HepG2 (cell line): ENCODE results near the gene MRI1. TPM values are rescaled to one million over a fixed set of nuclear protein-coding genes. Genes with fewer than 3 reads are reported as not detected.

ENCODE experiments used
- ATAC-seq: fragments of 200-7000 bp; cut with Tn5 transposase; 3 replicates; pipeline ENCODE4 v1.9.1; 2020; ENCODE audit warnings: mild to moderate bottlenecking, moderate library complexity
- BruUV-seq: library from RNA; stranded (reverse); fragments of 400-500 nt; replicated peaks from 2 replicates; lab custom pipeline; 2021; lab: Mats Ljungman, UMichigan
- CTCF ChIA-PET: fragments of 300-600 bp; formaldehyde crosslinking; extraction: SDS; loops from one replicate; lab custom pipeline; 2021; ENCODE audit warnings: low total read pairs, inconsistent platforms, low intra/inter-chr PET ratio; lab: Yijun Ruan, JAX
- POLR2A ChIA-PET: fragments of 350-600 bp; sonication (Branson Sonifier 250); formaldehyde crosslinking; loops from one replicate; lab custom pipeline; 2020; ENCODE audit warnings: antibody characterized with exemption, inconsistent platforms; lab: Yijun Ruan, JAX
- DNase-seq: peaks from one replicate; pipeline ENCODE4 v3.0.0-alpha.2; 2015; ENCODE audit warnings: low spot score
- FAIRE-seq: peaks from 3 replicates; lab custom pipeline; 2011; peaks lifted over from hg19 to GRCh38; lab: Jason Lieb, UNC
- H2AFZ ChIP-seq: one replicate; pipeline ENCODE4 v1.6.1; 2011; ENCODE audit warnings: low read length, inconsistent platforms
- H3K27ac ChIP-seq: fragments of 300-600 bp; 3 replicates; pipeline ENCODE4 v1.8.0; 2011; ENCODE audit warnings: mixed run types, mild to moderate bottlenecking, mixed read lengths, low read length, inconsistent platforms; ENCODE audit not compliant: insufficient read depth; ENCODE audit errors: extremely low read length
- H3K27me3 ChIP-seq, 2 experiments: fragments of 200-600 bp in 1 of 2; 2 replicates in 1 of 2; 3 replicates in 1 of 2; pipeline versions ENCODE4 v1.6.0 to v1.8.0; 2011; ENCODE audit warnings: low read length in 2 of 2, mild to moderate bottlenecking in 2 of 2, moderate library complexity in 2 of 2, inconsistent platforms in 1 of 2; ENCODE audit not compliant: insufficient read depth in 2 of 2, control insufficient read depth in 1 of 2
- H3K36me3 ChIP-seq, 2 experiments: fragments of 200-600 bp in 1 of 2; replicated peaks in 1 of 2; 2 replicates in 1 of 2; 3 replicates in 1 of 2; pipeline versions ENCODE4 v1.5.1 to v1.8.0; 2011; ENCODE audit warnings: low read length in 2 of 2, inconsistent platforms in 1 of 2; ENCODE audit not compliant: insufficient read depth in 2 of 2, control insufficient read depth in 1 of 2
- H3K4me1 ChIP-seq: 2 replicates; pipeline ENCODE4 v1.5.1; 2012; ENCODE audit warnings: low read length, inconsistent platforms; ENCODE audit not compliant: insufficient read depth
- H3K4me2 ChIP-seq: 2 replicates; pipeline ENCODE4 v1.6.0; 2011; ENCODE audit warnings: low read depth, low read length, inconsistent platforms
- H3K4me3 ChIP-seq, 3 experiments: fragments of 200-600 bp in 1 of 3; sonication (generic), shearing (Covaris generic) in 1 of 3; replicated peaks in 1 of 3; 2 replicates each; pipeline ENCODE4 v1.5.1; 2011 to 2016; ENCODE audit warnings: low read length in 3 of 3, inconsistent platforms in 2 of 3, low read depth in 2 of 3, mild to moderate bottlenecking in 2 of 3, control low read depth in 1 of 3, mixed read lengths in 1 of 3; ENCODE audit not compliant: insufficient read depth in 1 of 3
- H3K79me2 ChIP-seq: one replicate; pipeline ENCODE4 v1.6.1; 2011; ENCODE audit warnings: low read length, inconsistent platforms; ENCODE audit not compliant: insufficient read depth
- H3K9ac ChIP-seq: 2 replicates; pipeline ENCODE4 v1.6.0; 2011; ENCODE audit warnings: mild to moderate bottlenecking, low read depth, low read length, inconsistent platforms; ENCODE audit not compliant: insufficient read depth
- H3K9me3 ChIP-seq: 2 replicates; pipeline ENCODE4 v1.5.1; 2012; ENCODE audit warnings: mild to moderate bottlenecking, low read length
- H4K20me1 ChIP-seq: 2 replicates; pipeline ENCODE4 v1.6.0; 2011; ENCODE audit warnings: inconsistent platforms, mild to moderate bottlenecking, low read length, moderate library complexity; ENCODE audit not compliant: insufficient read depth
- ATM ChIP-seq: fragments of 450-650 bp; IDR thresholded peaks from 2 replicates; pipeline ENCODE4 v1.7.1; 2017; ENCODE audit warnings: mild to moderate bottlenecking, borderline replicate concordance
- BRCA1 ChIP-seq: sonication (generic); formaldehyde crosslinking; IDR thresholded peaks from 2 replicates; pipeline ENCODE4 v1.4.0; 2020; ENCODE audit warnings: missing genetic modification reagents
- FIP1L1 ChIP-seq: fragments of 200-400 bp; formaldehyde crosslinking; IDR thresholded peaks from 2 replicates; pipeline ENCODE4 v1.6.1; 2018; ENCODE audit warnings: low read depth, mild to moderate bottlenecking, low read length, moderate library complexity, borderline replicate concordance; ENCODE audit not compliant: insufficient read depth
- HMGA1 ChIP-seq: sonication (generic); formaldehyde crosslinking; conservative IDR thresholded peaks from 2 replicates; pipeline ENCODE4 v1.4.0; 2020; ENCODE audit warnings: missing genetic modification reagents
- MTA1 ChIP-seq: sonication (generic); formaldehyde crosslinking; IDR thresholded peaks from 2 replicates; pipeline ENCODE4 v1.4.0; 2020; ENCODE audit warnings: missing genetic modification reagents, mild to moderate bottlenecking, borderline replicate concordance
- NCOA2 ChIP-seq: sonication (generic); formaldehyde crosslinking; IDR thresholded peaks from 2 replicates; pipeline ENCODE4 v1.8.0; 2022; ENCODE audit warnings: inconsistent platforms
- NCOA5 ChIP-seq: sonication (generic); formaldehyde crosslinking; IDR thresholded peaks from 2 replicates; pipeline ENCODE4 v1.4.0; 2020; ENCODE audit warnings: missing genetic modification reagents
- PTBP1 ChIP-seq: fragments of 200-400 bp; formaldehyde crosslinking; IDR thresholded peaks from 2 replicates; pipeline ENCODE4 v1.6.1; 2018; ENCODE audit warnings: low read length, low read depth; ENCODE audit not compliant: poor library complexity, severe bottlenecking
- RARA ChIP-seq: IDR thresholded peaks from 2 replicates; pipeline ENCODE4 v1.6.1; 2016; ENCODE audit warnings: missing genetic modification reagents, missing compliant biosample characterization
- SIX1 ChIP-seq: sonication (generic); formaldehyde crosslinking; IDR thresholded peaks from 2 replicates; pipeline ENCODE4 v1.4.0; 2020; ENCODE audit warnings: missing genetic modification reagents, borderline replicate concordance
- SNAI1 ChIP-seq: sonication (generic); formaldehyde crosslinking; IDR thresholded peaks from 2 replicates; pipeline ENCODE4 v1.5.0; 2020; ENCODE audit warnings: mild to moderate bottlenecking, missing genetic modification reagents, borderline replicate concordance
- TBP ChIP-seq: sonication (generic); formaldehyde crosslinking; IDR thresholded peaks from 2 replicates; pipeline ENCODE4 v1.5.0; 2020; ENCODE audit warnings: missing genetic modification reagents
- WIZ ChIP-seq: sonication (generic); formaldehyde crosslinking; IDR thresholded peaks from 2 replicates; pipeline ENCODE4 v1.5.1; 2020; ENCODE audit warnings: mild to moderate bottlenecking, missing genetic modification reagents
- ZMAT3 ChIP-seq: sonication (generic); formaldehyde crosslinking; conservative IDR thresholded peaks from 2 replicates; pipeline ENCODE4 v1.7.0; 2021; ENCODE audit warnings: missing genetic modification reagents
- ZNF350 ChIP-seq: sonication (generic); formaldehyde crosslinking; IDR thresholded peaks from 2 replicates; pipeline ENCODE4 v1.4.0; 2020; ENCODE audit warnings: mild to moderate bottlenecking, low read depth, missing genetic modification reagents, borderline replicate concordance
- WGBS: methylation state at CpG from one replicate; pipeline ENCODE4 v1.1.6; 2017; ENCODE audit warnings: low lambda C conversion rate; 5-methylcytosine and 5-hydroxymethylcytosine counted together
- in situ Hi-C: cut with HindIII; loops from 2 replicates; pipeline ENCODE4 v1.10.0; 2017; ENCODE audit warnings: low pct_unique_long_range_greater_than_20kb; ENCODE audit not compliant: extremely low pct_ligation_motif_present
- intact Hi-C: fragments of 100-400 bp; cut with micrococcal nuclease; formaldehyde crosslinking; loops from one replicate; pipeline ENCODE4 v1.10.0; 2022; ENCODE audit not compliant: unreplicated experiment
- polyA plus RNA-seq, 8 experiments: library from polyadenylated mRNA; depleted of rRNA in 3 of 8; stranded (reverse) in 7 of 8; unstranded in 1 of 8; fragments of >200 nt; fragmentation: Illumina TruSeq in 4 of 8; extraction: Trizol in 4 of 8; gene quantifications; 2 replicates each; pipeline versions ENCODE4 v1.2.1 to v1.2.3, GENCODE V29; 2011 to 2016; ENCODE audit warnings: low read depth in 4 of 8, missing spikeins in 1 of 8, mixed read lengths in 1 of 8; ENCODE audit not compliant: insufficient read depth in 1 of 8
- total RNA-seq, 5 experiments: library from RNA; depleted of rRNA; stranded (reverse); fragments of >200 nt; fragmentation: Illumina TruSeq; extraction: Trizol; gene quantifications; 2 replicates each; pipeline ENCODE4 v1.2.3, GENCODE V29; 2016; ENCODE audit warnings: low read depth in 1 of 5
- TF ChIP-seq, protein P1 (sequence below): sonication (generic); formaldehyde crosslinking; conservative IDR thresholded peaks from 2 replicates; pipeline ENCODE4 v1.8.0; 2022; ENCODE audit warnings: mild to moderate bottlenecking, moderate library complexity, missing genetic modification reagents
- TF ChIP-seq, protein P2 (sequence below): IDR thresholded peaks from 2 replicates; pipeline ENCODE4 v1.6.1; 2016; ENCODE audit warnings: missing biosample characterization, missing genetic modification reagents, low read depth
- TF ChIP-seq, protein P3 (sequence below): sonication (generic); formaldehyde crosslinking; IDR thresholded peaks from 2 replicates; pipeline ENCODE4 v1.8.0; 2022; ENCODE audit warnings: missing genetic modification reagents, mild to moderate bottlenecking, inconsistent platforms, borderline replicate concordance

MRI1 gene
- total and polyA plus RNA-seq, 2 of the 13 experiments (the other 11 are each of a cell fraction or from before 2014, with no cell fraction given), result 20.1 to 20.6 TPM

DNA sequence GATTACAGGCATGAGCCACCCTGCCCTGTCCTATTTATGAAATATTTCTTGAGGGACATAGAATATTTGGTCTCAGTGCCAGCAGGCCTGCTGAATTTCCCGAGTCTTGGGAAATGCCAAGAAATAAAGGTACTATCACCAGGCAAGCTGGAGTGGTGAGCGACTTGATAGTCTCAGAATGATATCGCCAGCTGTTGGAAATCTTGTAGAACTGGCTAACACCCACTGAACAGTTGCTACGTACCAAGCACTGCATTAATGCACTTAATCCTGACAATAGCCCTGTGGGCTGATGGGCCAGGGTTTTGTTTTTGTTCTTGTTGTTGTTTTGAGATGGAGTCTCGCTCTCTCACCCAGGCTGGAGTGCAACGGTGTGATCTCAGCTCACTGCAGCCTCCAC lies 42.2 kb upstream of the MRI1 start:
- Histone ChIP-seq H2AFZ (no peak overlapping the region), H3K9ac (no peak overlapping the region), H3K79me2 (no peaks in the 10 kb centered on the region), H3K4me2 (no peak overlapping the region), H3K4me1 (0 out of 2 replicates have a peak, but pooled peaks cover 6% of the 10 kb centered on the region), H3K4me3 (no peak overlapping the region), H4K20me1 (no peaks in the 10 kb centered on the region), H3K36me3 (no peaks in the 10 kb centered on the region), H3K27me3 (peaks cover 0 to 9% of the 10 kb centered on the region in 2 experiments; a peak in 1 of 5 replicates), H3K27ac (no peak overlapping the region), H3K9me3 (no peaks in the 10 kb centered on the region)
- DNase-seq (no peak), ATAC-seq (no peak), FAIRE-seq (no peak)
- CTCF ChIA-PET, result no interaction called here
- no peak for TF ChIP-seq MTA1 (CRISPR knock-in tag)
- TF ChIP-seq ATM, result no peak
- TF ChIP-seq RARA (CRISPR knock-in tag), result no peak
- no peak for TF ChIP-seq PTBP1
- TF ChIP-seq TBP (CRISPR knock-in tag), result no peak
- TF ChIP-seq SIX1 (CRISPR knock-in tag), result no peak
- no peak for TF ChIP-seq HMGA1 (CRISPR knock-in tag)
- no peak for TF ChIP-seq ZMAT3
- TF ChIP-seq FIP1L1, result no peak
- TF ChIP-seq ZNF350 (CRISPR knock-in tag), result no peak
- TF ChIP-seq, protein P1, sequence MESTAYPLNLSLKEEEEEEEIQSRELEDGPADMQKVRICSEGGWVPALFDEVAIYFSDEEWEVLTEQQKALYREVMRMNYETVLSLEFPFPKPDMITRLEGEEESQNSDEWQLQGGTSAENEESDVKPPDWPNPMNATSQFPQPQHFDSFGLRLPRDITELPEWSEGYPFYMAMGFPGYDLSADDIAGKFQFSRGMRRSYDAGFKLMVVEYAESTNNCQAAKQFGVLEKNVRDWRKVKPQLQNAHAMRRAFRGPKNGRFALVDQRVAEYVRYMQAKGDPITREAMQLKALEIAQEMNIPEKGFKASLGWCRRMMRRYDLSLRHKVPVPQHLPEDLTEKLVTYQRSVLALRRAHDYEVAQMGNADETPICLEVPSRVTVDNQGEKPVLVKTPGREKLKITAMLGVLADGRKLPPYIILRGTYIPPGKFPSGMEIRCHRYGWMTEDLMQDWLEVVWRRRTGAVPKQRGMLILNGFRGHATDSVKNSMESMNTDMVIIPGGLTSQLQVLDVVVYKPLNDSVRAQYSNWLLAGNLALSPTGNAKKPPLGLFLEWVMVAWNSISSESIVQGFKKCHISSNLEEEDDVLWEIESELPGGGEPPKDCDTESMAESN (CRISPR knock-in tag), result no peak
- no peak for TF ChIP-seq NCOA2 (CRISPR knock-in tag)
- TF ChIP-seq, protein P2, sequence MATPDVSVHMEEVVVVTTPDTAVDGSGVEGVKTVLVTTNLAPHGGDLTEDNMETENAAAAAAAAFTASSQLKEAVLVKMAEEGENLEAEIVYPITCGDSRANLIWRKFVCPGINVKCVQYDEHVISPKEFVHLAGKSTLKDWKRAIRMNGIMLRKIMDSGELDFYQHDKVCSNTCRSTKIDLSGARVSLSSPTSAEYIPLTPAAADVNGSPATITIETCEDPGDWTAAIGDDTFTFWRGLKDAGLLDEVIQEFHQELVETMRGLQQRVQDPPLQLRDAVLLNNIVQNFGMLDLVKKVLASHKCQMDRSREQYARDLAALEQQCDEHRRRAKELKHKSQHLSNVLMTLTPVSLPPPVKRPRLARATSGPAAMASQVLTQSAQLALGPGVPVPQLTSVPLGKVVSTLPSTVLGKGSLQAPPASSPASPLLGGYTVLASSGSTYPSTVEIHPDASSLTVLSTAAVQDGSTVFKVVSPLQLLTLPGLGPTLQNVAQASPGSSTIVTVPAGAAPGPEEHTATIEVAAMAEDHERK (CRISPR knock-in tag), result no peak
- TF ChIP-seq, protein P3, sequence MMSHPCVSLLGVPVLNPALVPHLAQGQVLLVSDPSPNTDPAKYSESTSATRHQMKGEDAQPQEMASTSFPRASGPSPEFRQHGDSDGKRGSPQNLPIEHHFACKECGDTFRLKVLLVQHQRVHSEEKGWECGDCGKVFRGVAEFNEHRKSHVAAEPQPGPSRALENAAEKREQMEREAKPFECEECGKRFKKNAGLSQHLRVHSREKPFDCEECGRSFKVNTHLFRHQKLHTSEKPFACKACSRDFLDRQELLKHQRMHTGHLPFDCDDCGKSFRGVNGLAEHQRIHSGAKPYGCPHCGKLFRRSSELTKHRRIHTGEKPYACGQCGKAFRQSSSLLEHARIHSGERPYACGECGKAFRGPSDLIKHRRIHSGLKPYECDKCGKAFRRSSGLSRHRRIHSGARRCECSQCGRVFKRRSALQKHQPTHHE (CRISPR knock-in tag), result no peak
- no peak for TF ChIP-seq WIZ (CRISPR knock-in tag)
- TF ChIP-seq NCOA5 (CRISPR knock-in tag), result no peak
- no peak for TF ChIP-seq SNAI1 (CRISPR knock-in tag)
- TF ChIP-seq BRCA1 (CRISPR knock-in tag), result no peak
- no TSS peak for BruUV-seq
- intact Hi-C loops (no loop called here), in situ Hi-C loops (loop anchor here (5.0 to 10.0 kb wide), 2 partner anchors 115 to 447 kb away; no protein-coding TSS in a partner anchor)
- POLR2A ChIA-PET, result no interaction called here
- 44% methylated on average over 5 of the region's 6 CpGs for WGBS
